MCF 10A (cell line): ENCODE measurements around the gene ADORA1. TPM values are rescaled to one million over a fixed set of nuclear protein-coding genes. Genes with fewer than 3 reads are reported as not detected.

Experiments used
- BruUV-seq: library from RNA; stranded (reverse); fragments of 400-500 nt; replicated peaks from 2 replicates; lab custom pipeline; 2021; lab: Mats Ljungman, UMichigan
- CTCF ChIA-PET: fragments of 300-600 bp; sonication (Branson Sonifier 250); formaldehyde crosslinking; extraction: SDS; loops from one replicate; lab custom pipeline; 2021; ENCODE audit warnings: antibody characterized with exemption, inconsistent platforms; lab: Yijun Ruan, JAX
- POLR2A ChIA-PET: fragments of 300-600, 350-650 bp; sonication (Branson Sonifier 250); formaldehyde crosslinking; extraction: SDS; loops from one replicate; lab custom pipeline; 2020; ENCODE audit warnings: antibody characterized with exemption, inconsistent platforms; lab: Yijun Ruan, JAX
- DNase-seq: peaks from one replicate; pipeline ENCODE4 v3.0.0-alpha.2; 2018; ENCODE audit not compliant: unreplicated experiment
- H3K27ac Mint-ChIP-seq: one replicate; pipeline ENCODE4 v1.8.0; 2022; ENCODE audit warnings: mild to moderate bottlenecking, low read depth, mixed read lengths; ENCODE audit not compliant: unreplicated experiment
- H3K27me3 Mint-ChIP-seq: one replicate; pipeline ENCODE4 v1.8.0; 2022; ENCODE audit warnings: mixed read lengths; ENCODE audit not compliant: insufficient read depth, unreplicated experiment
- H3K36me3 Mint-ChIP-seq: one replicate; pipeline ENCODE4 v1.8.0; 2022; ENCODE audit warnings: mild to moderate bottlenecking, moderate library complexity, mixed read lengths; ENCODE audit not compliant: insufficient read depth, unreplicated experiment
- H3K4me1 Mint-ChIP-seq: one replicate; pipeline ENCODE4 v1.8.0; 2022; ENCODE audit warnings: mixed read lengths; ENCODE audit not compliant: insufficient read depth, unreplicated experiment
- H3K4me3 Mint-ChIP-seq: one replicate; pipeline ENCODE4 v1.8.0; 2022; ENCODE audit warnings: mild to moderate bottlenecking, moderate library complexity, mixed read lengths; ENCODE audit not compliant: unreplicated experiment
- H3K9me3 Mint-ChIP-seq: one replicate; pipeline ENCODE4 v1.8.0; 2022; ENCODE audit warnings: mixed read lengths; ENCODE audit not compliant: unreplicated experiment
- CTCF ChIP-seq: fragments of 200-600 bp; IDR thresholded peaks from one replicate; pipeline ENCODE4 v1.8.0; 2022; ENCODE audit warnings: antibody characterized with exemption, mild to moderate bottlenecking; ENCODE audit not compliant: unreplicated experiment
- intact Hi-C: fragments of 100-400 bp; cut with micrococcal nuclease; formaldehyde crosslinking; loops from 2 replicates; pipeline ENCODE4 v1.14.1; 2022
- total RNA-seq: library from RNA; stranded (reverse); gene quantifications from 2 replicates; pipeline ENCODE4 v1.2.3, GENCODE V29; 2022

ADORA1 gene
- total RNA-seq, 1 experiment from 2014 or later: 0.26 TPM

GRCh38 chr1:203153989-203154821 is 26.7 kb downstream of the ADORA1 start:
- H3K36me3 Mint-ChIP-seq: no peaks in the 10 kb centered on the region

GRCh38 chr1:203156280-203156679 is 28.8 kb downstream of the ADORA1 start:
- no TSS peak for BruUV-seq
- peaks cover 21% of the 10 kb centered on the region for H3K9me3 Mint-ChIP-seq
- POLR2A ChIA-PET: no interaction called here
- H3K4me3 Mint-ChIP-seq: no peak overlapping the region
- CTCF ChIA-PET: interaction anchor here (2.2 to 5.0 kb wide), 3 partner anchors 16 to 39 kb away, joined by 9 to 29 read pairs (median 19); no protein-coding TSS in a partner anchor
- no peaks in the 10 kb centered on the region for H3K36me3 Mint-ChIP-seq
- no peak overlapping the region for H3K27ac Mint-ChIP-seq
- no peak for TF ChIP-seq CTCF
- DNase-seq: no peak
- intact Hi-C loops: no loop called here
- peaks cover 44% of the 10 kb centered on the region for H3K4me1 Mint-ChIP-seq
- H3K27me3 Mint-ChIP-seq: no peaks in the 10 kb centered on the region

More at GRCh38 chr1:203153989-203154821, 26.7 kb downstream of the ADORA1 start:
- peak; percentile 95 for DNase-seq
- intact Hi-C loops: loop anchor here (2.0 kb wide), 1 partner anchor 25 kb away; no protein-coding TSS in a partner anchor
- no TSS peak for BruUV-seq
- POLR2A ChIA-PET: interaction anchor here (0.7 to 2.9 kb wide), 4 partner anchors 26 to 113 kb away, joined by 3 to 17 read pairs (median 4); partner anchors contain the start of gene ADORA1
- Mint-ChIP-seq H3K4me1 (peaks cover 44% of the 10 kb centered on the region), H3K27ac (peak overlapping the region; percentile 69), H3K27me3 (no peaks in the 10 kb centered on the region), H3K4me3 (no peak overlapping the region), H3K9me3 (peaks cover 14% of the 10 kb centered on the region)
- TF ChIP-seq CTCF: no peak
- CTCF ChIA-PET: interaction anchor here (0.6 to 5.0 kb wide), 15 partner anchors 8 to 184 kb away, joined by 3 to 29 read pairs (median 3); no protein-coding TSS in a partner anchor

- no peak overlapping the region for H3K4me3 Mint-ChIP-seq
- DNase-seq: no peak
- BruUV-seq: no TSS peak
- H3K9me3 Mint-ChIP-seq: peaks cover 21% of the 10 kb centered on the region
- ChIA-PET POLR2A (no interaction called here), CTCF (interaction anchor here (0.5 to 3.7 kb wide), 10 partner anchors 10 to 318 kb away, joined by 3 to 19 read pairs (median 4); partner anchors contain the start of gene MYBPH)
- peaks cover 14% of the 10 kb centered on the region for H3K27me3 Mint-ChIP-seq
- H3K36me3 Mint-ChIP-seq: no peaks in the 10 kb centered on the region
- H3K4me1 Mint-ChIP-seq: peaks cover 25% of the 10 kb centered on the region
- no peak for TF ChIP-seq CTCF
- intact Hi-C loops: no loop called here
- no peak overlapping the region for H3K27ac Mint-ChIP-seq
These were observed 30.9 kb downstream of the ADORA1 start for GRCh38 chr1:203158423-203158822.
